A673 (cell line): ENCODE measurements around the gene FGFBP1. TPM values are rescaled to one million over a fixed set of nuclear protein-coding genes. Genes with fewer than 3 reads are reported as not detected.

Experiments
- BruUV-seq: library from RNA; stranded (reverse); fragments of 400-500 nt; replicated peaks from 2 replicates; lab custom pipeline; 2021; lab: Mats Ljungman, UMichigan
- CTCF ChIA-PET: fragments of 300-600 bp; sonication (Branson Sonifier 250); formaldehyde crosslinking; loops from one replicate; lab custom pipeline; 2022; ENCODE audit warnings: antibody characterized with exemption; lab: Charles Lee
- POLR2A ChIA-PET: fragments of 300-600 bp; sonication (Branson Sonifier 250); formaldehyde crosslinking; loops from one replicate; lab custom pipeline; 2022; ENCODE audit warnings: antibody characterized with exemption; ENCODE audit not compliant: low non-redundant PET; lab: Charles Lee
- DNase-seq: peaks from one replicate; pipeline ENCODE4 v3.0.0-alpha.2; 2015; ENCODE audit warnings: low spot score
- H3K27ac ChIP-seq: fragments of 200-600 bp; sonication (generic); 2 replicates; pipeline ENCODE4 v1.5.1; 2016; ENCODE audit warnings: mixed run types, low read depth, mild to moderate bottlenecking, mixed read lengths, antibody characterized with exemption, low read length; ENCODE audit not compliant: poor library complexity, severe bottlenecking
- H3K27me3 ChIP-seq: fragments of 200-600 bp; sonication (generic); replicated peaks from 2 replicates; pipeline ENCODE4 v1.6.1; 2017; ENCODE audit warnings: mixed run types, low read depth, mild to moderate bottlenecking, mixed read lengths, antibody characterized with exemption, low read length; ENCODE audit not compliant: insufficient read depth, poor library complexity
- H3K36me3 ChIP-seq: fragments of 200-600 bp; sonication (generic); 2 replicates; pipeline ENCODE4 v1.6.1; 2016; ENCODE audit warnings: mixed run types, mild to moderate bottlenecking, mixed read lengths, antibody characterized with exemption, low read length; ENCODE audit not compliant: insufficient read depth, poor library complexity, severe bottlenecking
- H3K4me1 ChIP-seq: fragments of 200-600 bp; sonication (generic); 2 replicates; pipeline ENCODE4 v1.6.1; 2017; ENCODE audit warnings: mixed run types, mild to moderate bottlenecking, mixed read lengths, antibody characterized with exemption, low read length; ENCODE audit not compliant: insufficient read depth, poor library complexity, severe bottlenecking
- H3K4me3 ChIP-seq: fragments of 200-600 bp; sonication (generic); 2 replicates; pipeline ENCODE4 v1.5.1; 2016; ENCODE audit warnings: low read depth, mixed run types, mild to moderate bottlenecking, mixed read lengths, low read length; ENCODE audit not compliant: poor library complexity, severe bottlenecking
- H3K9me3 ChIP-seq: fragments of 200-600 bp; sonication (generic); 2 replicates; pipeline ENCODE4 v1.6.1; 2016; ENCODE audit warnings: mixed run types, low read depth, mild to moderate bottlenecking, mixed read lengths, antibody characterized with exemption, low read length; ENCODE audit not compliant: poor library complexity, severe bottlenecking
- CTCF ChIP-seq: fragments of 300-800, 200-600 bp; sonication (generic); conservative IDR thresholded peaks from 2 replicates; pipeline ENCODE4 v1.5.1; 2017; ENCODE audit warnings: low read depth, mild to moderate bottlenecking, antibody characterized with exemption, low read length, moderate library complexity, mixed read lengths
- EZH2 ChIP-seq: fragments of 200-600 bp; sonication (generic); IDR thresholded peaks from 2 replicates; pipeline ENCODE4 v1.6.1; 2017; ENCODE audit warnings: borderline replicate concordance, low read depth, mild to moderate bottlenecking, mixed read lengths, antibody characterized with exemption, low read length; ENCODE audit not compliant: poor library complexity, severe bottlenecking
- intact Hi-C: fragments of 100-400 bp; cut with micrococcal nuclease; formaldehyde crosslinking; loops from one replicate; pipeline ENCODE4 v1.10.0; 2022; ENCODE audit not compliant: unreplicated experiment
- total RNA-seq: library from RNA; stranded (reverse); gene quantifications from 2 replicates; pipeline ENCODE4 v1.2.3, GENCODE V29; 2021

Gene FGFBP1
- total RNA-seq, 1 experiment from 2014 or later = not detected

DNA sequence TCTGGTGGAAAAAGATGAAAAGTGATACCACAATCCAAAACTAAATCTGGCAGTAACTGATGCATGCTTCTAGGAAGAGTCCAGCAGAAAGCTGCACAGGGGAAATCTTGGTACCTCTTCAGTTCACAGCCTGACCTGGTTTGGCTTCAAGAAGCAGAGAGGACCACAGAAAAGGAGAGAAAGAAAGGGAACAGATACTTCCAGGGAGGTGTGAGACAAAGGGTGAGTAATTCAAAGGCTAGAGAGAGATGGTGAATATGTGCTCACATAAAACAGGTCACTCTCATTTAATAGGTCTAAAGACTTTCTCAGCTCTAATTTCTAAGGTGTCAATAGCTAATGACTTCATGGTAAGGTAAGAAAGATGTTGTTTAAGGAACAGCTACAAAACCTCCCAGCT lies 13.2 kb upstream of the FGFBP1 start:
- BruUV-seq = no TSS peak
- H3K36me3 ChIP-seq = no peaks in the 10 kb centered on the region
- no peak for TF ChIP-seq CTCF
- no peak for TF ChIP-seq EZH2
- CTCF ChIA-PET = no interaction called here
- no peak overlapping the region for H3K4me3 ChIP-seq
- no peaks in the 10 kb centered on the region for H3K4me1 ChIP-seq
- no peaks in the 10 kb centered on the region for H3K9me3 ChIP-seq
- H3K27me3 ChIP-seq = no peaks in the 10 kb centered on the region
- H3K27ac ChIP-seq = no peak overlapping the region
- no peak for DNase-seq
- intact Hi-C loops = no loop called here
- POLR2A ChIA-PET = no interaction called here

- intact Hi-C loops = no loop called here
- BruUV-seq = no TSS peak
- TF ChIP-seq EZH2 = no peak
- Histone ChIP-seq H3K36me3 (no peaks in the 10 kb centered on the region), H3K9me3 (no peaks in the 10 kb centered on the region), H3K4me3 (no peak overlapping the region), H3K4me1 (no peaks in the 10 kb centered on the region), H3K27ac (no peak overlapping the region), H3K27me3 (no peaks in the 10 kb centered on the region)
- CTCF ChIA-PET = no interaction called here
- DNase-seq = no peak
- POLR2A ChIA-PET = no interaction called here
These were observed 10.3 kb upstream of the FGFBP1 start for GRCh38 chr4:15948826-15949225.

DNA sequence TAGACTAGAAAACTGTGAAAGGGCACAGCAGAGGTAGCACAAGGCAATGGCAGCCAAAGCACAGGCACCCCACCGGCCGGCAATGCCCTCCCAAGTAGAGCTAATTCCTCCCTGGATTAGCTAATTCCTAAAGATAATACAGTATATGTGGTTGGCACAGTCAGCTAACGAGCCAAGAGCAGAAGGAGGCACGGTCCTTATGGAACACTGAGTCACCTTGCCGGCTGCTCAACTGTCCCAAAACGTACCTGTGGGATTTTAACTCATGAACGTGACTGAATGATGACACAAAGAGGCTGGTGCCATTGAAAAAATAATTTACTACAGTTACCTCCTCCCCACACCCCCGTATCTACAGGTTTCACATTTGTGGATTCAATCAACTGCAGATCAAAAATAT lies 9.1 kb upstream of the FGFBP1 start:
- H3K27ac ChIP-seq = no peak overlapping the region
- POLR2A ChIA-PET = no interaction called here
- DNase-seq = no peak
- BruUV-seq = no TSS peak
- H3K36me3 ChIP-seq = no peaks in the 10 kb centered on the region
- H3K27me3 ChIP-seq = no peaks in the 10 kb centered on the region
- H3K4me1 ChIP-seq = no peaks in the 10 kb centered on the region
- H3K9me3 ChIP-seq = no peaks in the 10 kb centered on the region
- H3K4me3 ChIP-seq = no peak overlapping the region
- intact Hi-C loops = no loop called here
- CTCF ChIA-PET = no interaction called here
- TF ChIP-seq EZH2 (no peak), CTCF (no peak)

GRCh38 chr4:15945516-15945915 lies 7.0 kb upstream of the FGFBP1 start:
- POLR2A ChIA-PET = no interaction called here
- Histone ChIP-seq H3K4me1 (no peaks in the 10 kb centered on the region), H3K36me3 (no peaks in the 10 kb centered on the region), H3K9me3 (no peaks in the 10 kb centered on the region), H3K27me3 (no peaks in the 10 kb centered on the region), H3K4me3 (no peak overlapping the region), H3K27ac (no peak overlapping the region)
- CTCF ChIA-PET = no interaction called here
- TF ChIP-seq EZH2 = no peak
- TF ChIP-seq CTCF = no peak
- intact Hi-C loops = no loop called here
- no peak for DNase-seq
- BruUV-seq = no TSS peak
